ENCODE data around the gene KRT3.

KRT3 gene

GRCh38 chr12:52794479-52795331, 1.2 kb downstream of the KRT3 start:
- H3K79me2 ChIP-seq (ENCODE audit: control insufficient read depth, insufficient read depth, low read length, unreplicated experiment) = no peaks in the 10 kb centered on the region
- H2AFZ ChIP-seq (ENCODE audit: low read length, unreplicated experiment) = no peak overlapping the region
- peaks cover 49% of the 10 kb centered on the region for H3K27me3 ChIP-seq (ENCODE audit: insufficient read depth, low read length)
- H3K4me1 ChIP-seq (ENCODE audit: control insufficient read depth, insufficient read depth, low read length, unreplicated experiment) = peaks cover 14% of the 10 kb centered on the region
- no peak overlapping the region for H3K4me3 ChIP-seq (ENCODE audit: low read depth, low read length)
- no peak overlapping the region for H3K27ac ChIP-seq (ENCODE audit: low read depth, low read length)
- no peaks in the 10 kb centered on the region for H3K36me3 ChIP-seq (ENCODE audit: insufficient read depth, low read length)

- Histone ChIP-seq H3K27me3 (ENCODE audit: insufficient read depth, low read length) (peaks cover 72% of the 10 kb centered on the region), H3K4me3 (ENCODE audit: low read depth, low read length) (no peak overlapping the region), H3K27ac (ENCODE audit: low read depth, low read length) (no peak overlapping the region), H3K36me3 (ENCODE audit: insufficient read depth, low read length) (no peaks in the 10 kb centered on the region), H3K4me1 (ENCODE audit: control insufficient read depth, insufficient read depth, low read length, unreplicated experiment) (no peaks in the 10 kb centered on the region), H3K79me2 (ENCODE audit: control insufficient read depth, insufficient read depth, low read length, unreplicated experiment) (no peaks in the 10 kb centered on the region), H2AFZ (ENCODE audit: low read length, unreplicated experiment) (no peak overlapping the region)
Measured at GRCh38 chr12:52792185-52793029, 3.5 kb downstream of the KRT3 start.

- Histone ChIP-seq H3K79me2 (ENCODE audit: control insufficient read depth, insufficient read depth, low read length, unreplicated experiment) (no peaks in the 10 kb centered on the region), H3K4me1 (ENCODE audit: control insufficient read depth, insufficient read depth, low read length, unreplicated experiment) (no peaks in the 10 kb centered on the region), H3K4me3 (ENCODE audit: low read depth, low read length) (no peak overlapping the region), H2AFZ (ENCODE audit: low read length, unreplicated experiment) (no peak overlapping the region), H3K36me3 (ENCODE audit: insufficient read depth, low read length) (no peaks in the 10 kb centered on the region), H3K27me3 (ENCODE audit: insufficient read depth, low read length) (peaks cover 80% of the 10 kb centered on the region), H3K27ac (ENCODE audit: low read depth, low read length) (no peak overlapping the region)
Measured at GRCh38 chr12:52791271-52792184, 4.4 kb downstream of the KRT3 start.

- Histone ChIP-seq H3K79me2 (ENCODE audit: control insufficient read depth, insufficient read depth, low read length, unreplicated experiment) (no peaks in the 10 kb centered on the region), H3K27me3 (ENCODE audit: insufficient read depth, low read length) (peaks cover 84% of the 10 kb centered on the region), H2AFZ (ENCODE audit: low read length, unreplicated experiment) (no peak overlapping the region), H3K4me3 (ENCODE audit: low read depth, low read length) (peak overlapping the region; percentile 13), H3K4me1 (ENCODE audit: control insufficient read depth, insufficient read depth, low read length, unreplicated experiment) (no peaks in the 10 kb centered on the region), H3K27ac (ENCODE audit: low read depth, low read length) (no peak overlapping the region), H3K36me3 (ENCODE audit: insufficient read depth, low read length) (no peaks in the 10 kb centered on the region)
Measured at GRCh38 chr12:52790427-52791270, 5.3 kb downstream of the KRT3 start.

DNA sequence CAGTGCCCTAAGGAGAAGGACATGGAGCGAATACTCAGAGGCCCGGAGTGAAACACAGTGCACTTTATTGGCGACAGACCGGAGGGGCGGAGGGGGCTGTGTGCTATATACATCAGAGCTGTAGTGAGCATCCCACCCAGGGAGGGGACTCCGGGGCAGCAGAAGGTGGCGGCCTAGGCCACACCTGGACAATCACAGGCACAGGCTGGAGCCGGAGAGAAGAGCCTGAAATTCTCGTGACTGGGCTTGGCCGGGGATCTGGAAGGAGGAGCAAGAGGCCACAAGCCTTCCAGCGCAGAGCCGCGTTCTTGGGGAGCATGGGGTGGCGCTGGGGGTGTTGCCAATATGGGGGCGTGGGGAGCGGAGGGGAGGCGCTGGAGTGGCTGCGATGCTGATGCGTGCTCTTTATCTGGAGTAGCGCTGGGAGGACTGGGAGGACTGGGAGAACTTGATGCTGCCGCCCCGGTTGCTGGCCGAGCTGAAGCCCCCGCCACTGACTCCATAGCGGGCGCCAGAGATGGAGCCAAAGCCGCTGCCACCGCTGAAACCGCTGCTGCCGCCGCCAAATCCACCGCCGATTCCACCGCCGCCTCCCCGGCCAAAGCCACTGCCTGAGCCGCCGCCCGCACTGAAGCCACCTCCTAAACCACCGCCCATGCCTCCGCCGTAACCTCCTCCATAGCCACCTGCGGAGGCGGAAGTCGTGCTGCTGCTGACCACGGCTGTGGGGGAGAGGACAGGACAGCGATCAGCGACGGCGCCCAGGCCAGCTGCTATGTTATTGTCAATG, 6.1 kb downstream of the KRT3 start:
- H3K79me2 ChIP-seq (ENCODE audit: control insufficient read depth, insufficient read depth, low read length, unreplicated experiment) = no peaks in the 10 kb centered on the region
- peaks cover 92% of the 10 kb centered on the region for H3K27me3 ChIP-seq (ENCODE audit: insufficient read depth, low read length)
- H3K27ac ChIP-seq (ENCODE audit: low read depth, low read length) = no peak overlapping the region
- no peaks in the 10 kb centered on the region for H3K4me1 ChIP-seq (ENCODE audit: control insufficient read depth, insufficient read depth, low read length, unreplicated experiment)
- H3K4me3 ChIP-seq (ENCODE audit: low read depth, low read length) = peak overlapping the region; percentile 13
- no peaks in the 10 kb centered on the region for H3K36me3 ChIP-seq (ENCODE audit: insufficient read depth, low read length)
- H2AFZ ChIP-seq (ENCODE audit: low read length, unreplicated experiment) = no peak overlapping the region

DNA sequence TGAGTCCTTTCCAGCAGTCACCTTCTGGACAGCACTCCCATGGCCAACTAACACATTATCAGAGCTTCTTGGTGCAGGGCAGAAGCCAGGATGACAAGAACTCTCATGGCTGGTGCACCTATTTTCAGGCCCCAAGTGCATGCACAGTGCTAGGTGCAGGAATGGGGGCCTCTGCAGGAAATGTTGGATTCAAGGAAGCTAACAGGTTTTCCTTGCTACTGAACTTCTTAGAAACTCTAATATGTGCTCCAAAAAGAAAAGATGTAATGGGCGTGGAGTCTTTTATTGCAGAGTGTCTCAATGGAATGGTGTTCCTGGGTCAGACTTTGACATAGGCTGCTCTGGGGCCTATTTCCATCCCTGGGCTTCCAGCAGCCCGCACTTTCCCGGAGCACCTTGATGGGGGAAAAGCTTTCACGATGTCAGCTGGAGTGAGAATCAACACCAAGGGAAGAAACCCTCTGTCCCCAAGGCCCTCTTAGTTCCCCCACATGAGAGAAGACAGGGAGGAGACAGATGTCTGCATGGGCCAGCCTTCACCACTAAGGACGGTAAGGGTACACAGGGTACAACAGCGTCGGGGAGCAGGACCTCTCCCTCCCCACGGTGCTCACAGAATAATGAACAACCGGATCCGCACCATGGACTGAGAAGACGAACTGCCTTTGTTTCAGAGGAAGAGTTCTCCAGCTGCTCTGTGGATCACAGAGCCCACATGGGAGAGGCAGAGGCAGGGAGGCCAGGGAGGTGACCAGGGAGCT, 6.9 kb downstream of the KRT3 start:
- H3K27me3 ChIP-seq (ENCODE audit: insufficient read depth, low read length) = peaks cover 91% of the 10 kb centered on the region
- H3K4me1 ChIP-seq (ENCODE audit: control insufficient read depth, insufficient read depth, low read length, unreplicated experiment) = no peaks in the 10 kb centered on the region
- H3K4me3 ChIP-seq (ENCODE audit: low read depth, low read length) = no peak overlapping the region
- H3K36me3 ChIP-seq (ENCODE audit: insufficient read depth, low read length) = no peaks in the 10 kb centered on the region
- H3K79me2 ChIP-seq (ENCODE audit: control insufficient read depth, insufficient read depth, low read length, unreplicated experiment) = no peaks in the 10 kb centered on the region
- H2AFZ ChIP-seq (ENCODE audit: low read length, unreplicated experiment) = no peak overlapping the region
- no peak overlapping the region for H3K27ac ChIP-seq (ENCODE audit: low read depth, low read length)

- no peak overlapping the region for H3K4me3 ChIP-seq (ENCODE audit: low read depth, low read length)
- no peaks in the 10 kb centered on the region for H3K36me3 ChIP-seq (ENCODE audit: insufficient read depth, low read length)
- no peaks in the 10 kb centered on the region for H3K79me2 ChIP-seq (ENCODE audit: control insufficient read depth, insufficient read depth, low read length, unreplicated experiment)
- peaks cover 92% of the 10 kb centered on the region for H3K27me3 ChIP-seq (ENCODE audit: insufficient read depth, low read length)
- no peaks in the 10 kb centered on the region for H3K4me1 ChIP-seq (ENCODE audit: control insufficient read depth, insufficient read depth, low read length, unreplicated experiment)
- no peak overlapping the region for H2AFZ ChIP-seq (ENCODE audit: low read length, unreplicated experiment)
- no peak overlapping the region for H3K27ac ChIP-seq (ENCODE audit: low read depth, low read length)
Measured at GRCh38 chr12:52788192-52788875, 7.6 kb downstream of the KRT3 start.

DNA sequence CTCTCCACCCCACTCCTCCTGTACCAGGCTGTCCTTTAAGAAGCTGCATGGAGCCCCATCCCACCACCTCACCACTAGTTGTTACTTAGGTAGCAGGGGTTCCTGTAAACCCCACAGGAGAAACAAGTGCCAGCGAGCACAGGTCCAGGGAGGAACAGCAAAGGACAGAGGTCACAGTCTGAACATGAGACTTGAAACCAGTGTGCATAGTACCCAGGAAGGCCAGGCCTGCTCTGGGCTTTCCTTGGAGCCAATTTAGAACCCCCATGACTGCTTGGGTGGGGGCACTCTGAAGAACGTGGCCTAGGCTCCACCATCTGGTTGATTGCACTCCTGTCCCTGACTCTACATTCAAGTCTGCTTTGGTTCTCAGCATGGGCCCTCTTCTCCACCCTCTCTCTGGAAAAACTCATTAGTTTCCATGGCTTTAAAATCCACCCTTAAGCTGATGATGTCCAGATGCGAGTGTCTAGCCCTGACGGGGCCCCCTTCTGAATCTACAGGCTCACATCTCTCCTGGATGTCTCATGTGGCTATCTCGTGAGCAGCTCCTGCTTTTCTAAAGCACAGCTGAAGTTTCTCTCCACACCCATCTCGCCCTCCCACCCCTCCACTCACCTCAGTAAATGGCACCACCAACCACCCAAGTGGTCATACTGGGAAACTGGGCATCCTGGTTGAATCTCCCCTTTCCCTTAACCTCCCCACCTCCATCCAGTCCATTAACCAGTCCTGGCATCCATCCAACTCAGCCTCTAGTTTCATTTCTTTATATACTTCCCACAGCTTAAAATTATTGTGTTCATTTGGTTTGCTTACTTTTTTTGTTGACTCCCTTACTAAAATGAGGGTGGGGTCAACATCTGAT, 8.4 kb downstream of the KRT3 start:
- Histone ChIP-seq H3K4me3 (ENCODE audit: low read depth, low read length) (no peak overlapping the region), H3K27ac (ENCODE audit: low read depth, low read length) (no peak overlapping the region), H3K4me1 (ENCODE audit: control insufficient read depth, insufficient read depth, low read length, unreplicated experiment) (no peaks in the 10 kb centered on the region), H3K27me3 (ENCODE audit: insufficient read depth, low read length) (peaks cover 89% of the 10 kb centered on the region), H3K36me3 (ENCODE audit: insufficient read depth, low read length) (no peaks in the 10 kb centered on the region), H2AFZ (ENCODE audit: low read length, unreplicated experiment) (no peak overlapping the region), H3K79me2 (ENCODE audit: control insufficient read depth, insufficient read depth, low read length, unreplicated experiment) (no peaks in the 10 kb centered on the region)
